ENCODE results near the gene NACC2.

The NACC2 gene

GRCh38 chr9:136059321-136059791 is 35.7 kb downstream of the NACC2 start:
- no peak for DNase-seq (ENCODE audit: extremely low read depth in 1 of 2, low read depth in 1 of 2)

GRCh38 chr9:136058801-136059302 is 36.2 kb downstream of the NACC2 start:
- no peak for DNase-seq (ENCODE audit: extremely low read depth in 1 of 2, low read depth in 1 of 2)

- no peak for DNase-seq (ENCODE audit: extremely low read depth in 1 of 2, low read depth in 1 of 2)
Measured at GRCh38 chr9:136058084-136058483, 37.0 kb downstream of the NACC2 start.

- no peak for DNase-seq (ENCODE audit: extremely low read depth in 1 of 2, low read depth in 1 of 2)
Measured at GRCh38 chr9:136057236-136058081, 37.6 kb downstream of the NACC2 start.

- no peak for DNase-seq (ENCODE audit: extremely low read depth in 1 of 2, low read depth in 1 of 2)
Measured at GRCh38 chr9:136056546-136057235, 38.4 kb downstream of the NACC2 start.

- no peak for DNase-seq (ENCODE audit: extremely low read depth in 1 of 2, low read depth in 1 of 2)
Measured at GRCh38 chr9:136055715-136056545, 39.2 kb downstream of the NACC2 start.

GRCh38 chr9:136054798-136055714 is 40.0 kb downstream of the NACC2 start:
- DNase-seq (ENCODE audit: extremely low read depth in 1 of 2, low read depth in 1 of 2): no peak

GRCh38 chr9:136054146-136054545 is 40.9 kb downstream of the NACC2 start:
- DNase-seq (ENCODE audit: extremely low read depth in 1 of 2, low read depth in 1 of 2): no peak

GRCh38 chr9:136053757-136054142 is 41.3 kb downstream of the NACC2 start:
- DNase-seq (ENCODE audit: extremely low read depth in 1 of 2, low read depth in 1 of 2): no peak

GRCh38 chr9:136052991-136053756 is 41.9 kb downstream of the NACC2 start:
- DNase-seq (ENCODE audit: extremely low read depth in 1 of 2, low read depth in 1 of 2): no peak

GRCh38 chr9:136052472-136052880 is 42.6 kb downstream of the NACC2 start:
- no peak for DNase-seq (ENCODE audit: extremely low read depth in 1 of 2, low read depth in 1 of 2)

- no peak for DNase-seq (ENCODE audit: extremely low read depth in 1 of 2, low read depth in 1 of 2)
Measured at GRCh38 chr9:136051837-136052471, 43.1 kb downstream of the NACC2 start.

- DNase-seq (ENCODE audit: extremely low read depth in 1 of 2, low read depth in 1 of 2): no peak
Measured at GRCh38 chr9:136051453-136051836, 43.6 kb downstream of the NACC2 start.

- no peak for DNase-seq (ENCODE audit: extremely low read depth in 1 of 2, low read depth in 1 of 2)
Measured at GRCh38 chr9:136050701-136051452, 44.2 kb downstream of the NACC2 start.

- no peak for DNase-seq (ENCODE audit: extremely low read depth in 1 of 2, low read depth in 1 of 2)
Measured at GRCh38 chr9:136050266-136050700, 44.8 kb downstream of the NACC2 start.

GRCh38 chr9:136049491-136050265 is 45.4 kb downstream of the NACC2 start:
- DNase-seq (ENCODE audit: extremely low read depth in 1 of 2, low read depth in 1 of 2): no peak

All from stimulated activated CD8-positive, alpha-beta memory T cell treated with anti-CD3 and anti-CD28 coated beads, Interleukin-7, amount 100 ng/mL, for 48 hours (primary cell).